CD4-positive, alpha-beta T cell treated with Interleukin-1 beta for 1 hour (primary cell): Measurements from ENCODE around the gene KATNBL1.
"Not testable (repeated sequence)": the region's sequence is repeated elsewhere in the genome, so short reads cannot be mapped to it uniquely, and the experiment has no call there.

Experiments
- DNase-seq, 2 donors: peaks; one replicate each; pipeline ENCODE4 v3.0.0-alpha.2; 2020 to 2022

KATNBL1 gene

GRCh38 chr15:34193272-34193671 is 16.6 kb downstream of the KATNBL1 start:
- DNase-seq: not testable (repeated sequence)

GRCh38 chr15:34188711-34189110 is 21.2 kb downstream of the KATNBL1 start:
- no peak for DNase-seq

- DNase-seq: no peak
These were observed 24.2 kb downstream of the KATNBL1 start for GRCh38 chr15:34185666-34186065.

- no peak for DNase-seq
These were observed 27.0 kb downstream of the KATNBL1 start for GRCh38 chr15:34182942-34183341.

GRCh38 chr15:34179234-34179633 is 30.7 kb downstream of the KATNBL1 start:
- DNase-seq: no peak

- DNase-seq: not testable (repeated sequence)
These were observed 43.8 kb downstream of the KATNBL1 start for GRCh38 chr15:34165987-34166573.

- DNase-seq: no peak
These were observed 48.5 kb downstream of the KATNBL1 start for GRCh38 chr15:34161329-34161963.

GRCh38 chr15:34160735-34161134 is 49.2 kb downstream of the KATNBL1 start:
- DNase-seq: no peak

GRCh38 chr15:34158355-34158754 is 51.5 kb downstream of the KATNBL1 start:
- no peak for DNase-seq

GRCh38 chr15:34155859-34156258 is 54.0 kb downstream of the KATNBL1 start:
- DNase-seq: no peak

- DNase-seq: no peak
These were observed 55.1 kb downstream of the KATNBL1 start for GRCh38 chr15:34154725-34155204.

- no peak for DNase-seq
These were observed 62.3 kb downstream of the KATNBL1 start for GRCh38 chr15:34147371-34148140.

- no peak for DNase-seq
These were observed 76.4 kb downstream of the KATNBL1 start for GRCh38 chr15:34133511-34133910.

- no peak for DNase-seq
These were observed 77.0 kb downstream of the KATNBL1 start for GRCh38 chr15:34132881-34133280.

- DNase-seq: no peak
These were observed 81.0 kb downstream of the KATNBL1 start for GRCh38 chr15:34128898-34129297.

GRCh38 chr15:34126522-34126921 is 83.4 kb downstream of the KATNBL1 start:
- no peak for DNase-seq

- no peak for DNase-seq
These were observed 84.0 kb downstream of the KATNBL1 start for GRCh38 chr15:34125945-34126344.

GRCh38 chr15:34124651-34125050 is 85.2 kb downstream of the KATNBL1 start:
- no peak for DNase-seq

GRCh38 chr15:34122771-34123183 is 87.1 kb downstream of the KATNBL1 start:
- no peak for DNase-seq

- not testable (repeated sequence) for DNase-seq
These were observed 88.1 kb downstream of the KATNBL1 start for GRCh38 chr15:34121786-34122185.

GRCh38 chr15:34120420-34120819 is 89.5 kb downstream of the KATNBL1 start:
- not testable (repeated sequence) for DNase-seq

- DNase-seq: no peak
These were observed 90.6 kb downstream of the KATNBL1 start for GRCh38 chr15:34119291-34119690.

GRCh38 chr15:34116620-34117019 is 93.3 kb downstream of the KATNBL1 start:
- no peak for DNase-seq

- no peak for DNase-seq
These were observed 95.2 kb downstream of the KATNBL1 start for GRCh38 chr15:34114739-34115138.
